ENCODE results near the gene NUP58.

The NUP58 gene

GRCh38 chr13:25380741-25381324, 79.4 kb downstream of the NUP58 start:
- H3K27ac ChIP-seq = no peak overlapping the region
- no peak overlapping the region for H3K4me3 ChIP-seq
- DNase-seq (ENCODE audit: low spot score) = no peak
- TF ChIP-seq CTCF (IDR thresholded peaks at IDR 0.05) = no peak

GRCh38 chr13:25384758-25385410, 83.5 kb downstream of the NUP58 start:
- H3K4me3 ChIP-seq = no peak overlapping the region
- no peak for DNase-seq (ENCODE audit: low spot score)
- no peak for TF ChIP-seq CTCF (IDR thresholded peaks at IDR 0.05)
- no peak overlapping the region for H3K27ac ChIP-seq

GRCh38 chr13:25391932-25392331, 90.5 kb downstream of the NUP58 start:
- no peak for DNase-seq (ENCODE audit: low spot score)
- TF ChIP-seq CTCF (IDR thresholded peaks at IDR 0.05) = no peak
- no peak overlapping the region for H3K4me3 ChIP-seq

More at GRCh38 chr13:25391932-25392331, 90.5 kb downstream of the NUP58 start:
- H3K27ac ChIP-seq = no peak overlapping the region
